Left lobe of liver (tissue), 2 donors: ENCODE measurements around the gene CDC23. TPM values are rescaled to one million over a fixed set of nuclear protein-coding genes. Genes with fewer than 3 reads are reported as not detected.
"Not testable (repeated sequence)": the region's sequence is repeated elsewhere in the genome, so short reads cannot be mapped to it uniquely, and the experiment has no call there.

Experiments used
- ATAC-seq: fragments of 200-7000 bp; cut with Tn5 transposase; one replicate; pipeline ENCODE4 v1.9.1; 2020; ENCODE audit warnings: mild to moderate bottlenecking, moderate library complexity
- DNase-seq: peaks from one replicate; pipeline ENCODE4 v3.0.0-alpha.2; 2020; ENCODE audit warnings: low spot score
- total RNA-seq: library from RNA; stranded (reverse); gene quantifications from one replicate; pipeline ENCODE4 v1.2.1, GENCODE V29; 2021
- donor health status: DM: no; HTN: no; CAD: no; lungs with moderate emphysema.
- donor health status: DM: no; HTN: yes; CAD: no.

The CDC23 gene
- 12.1 TPM for total RNA-seq

GRCh38 chr5:138213161-138214029 lies at the start of gene CDC23:
TSS of gene CDC23 (minus strand) at chr5:138213323. CDS start at chr5:138213312, 11 bp downstream.
- peak; percentile 91 for DNase-seq

GRCh38 chr5:138258704-138259292 lies 45.7 kb upstream of the CDC23 start:
- ATAC-seq: no peak
- no peak for DNase-seq

More at GRCh38 chr5:138213161-138214029, at the start of gene CDC23:
- ATAC-seq: peak; percentile 99

GRCh38 chr5:138257583-138257982 lies 44.5 kb upstream of the CDC23 start:
- ATAC-seq: no peak
- DNase-seq: no peak

- DNase-seq (no peak), ATAC-seq (no peak)
These were observed 39.8 kb upstream of the CDC23 start for GRCh38 chr5:138252944-138253343.

- ATAC-seq, DNase-seq: not testable (repeated sequence)
These were observed 34.7 kb upstream of the CDC23 start for GRCh38 chr5:138247800-138248199.

- no peak for DNase-seq
- no peak for ATAC-seq
These were observed 33.7 kb upstream of the CDC23 start for GRCh38 chr5:138246822-138247221.

GRCh38 chr5:138246334-138246733 lies 33.2 kb upstream of the CDC23 start:
- no peak for ATAC-seq
- no peak for DNase-seq

GRCh38 chr5:138245717-138246116 lies 32.6 kb upstream of the CDC23 start:
- DNase-seq: no peak
- no peak for ATAC-seq

GRCh38 chr5:138243794-138244193 lies 30.7 kb upstream of the CDC23 start:
- no peak for ATAC-seq
- DNase-seq: no peak

GRCh38 chr5:138241688-138242571 lies 28.8 kb upstream of the CDC23 start:
- ATAC-seq: peak; percentile 96
- peak; percentile 69 for DNase-seq

GRCh38 chr5:138240650-138241385 lies 27.7 kb upstream of the CDC23 start:
- ATAC-seq (no peak), DNase-seq (no peak)

- DNase-seq (no peak), ATAC-seq (no peak)
These were observed 24.9 kb upstream of the CDC23 start for GRCh38 chr5:138238034-138238433.

GRCh38 chr5:138234651-138235050 lies 21.5 kb upstream of the CDC23 start:
- ATAC-seq: no peak
- no peak for DNase-seq

- ATAC-seq: no peak
- no peak for DNase-seq
These were observed 20.2 kb upstream of the CDC23 start for GRCh38 chr5:138233280-138233679.

GRCh38 chr5:138230981-138231589 lies 18.0 kb upstream of the CDC23 start:
- ATAC-seq (no peak), DNase-seq (no peak)

- DNase-seq (no peak), ATAC-seq (no peak)
These were observed 17.1 kb upstream of the CDC23 start for GRCh38 chr5:138230261-138230660.

GRCh38 chr5:138229387-138229786 lies 16.3 kb upstream of the CDC23 start:
- DNase-seq: no peak
- ATAC-seq: no peak

- DNase-seq (no peak), ATAC-seq (no peak)
These were observed 13.8 kb upstream of the CDC23 start for GRCh38 chr5:138226910-138227309.

- ATAC-seq (no peak), DNase-seq (no peak)
These were observed 11.6 kb upstream of the CDC23 start for GRCh38 chr5:138224712-138225111.

- DNase-seq (no peak), ATAC-seq (no peak)
These were observed 10.4 kb upstream of the CDC23 start for GRCh38 chr5:138223532-138223931.
